ENCODE measurements around the gene RAET1G.
"Not testable (repeated sequence)": the region's sequence is repeated elsewhere in the genome, so short reads cannot be mapped to it uniquely, and the experiment has no call there.

Gene RAET1G

GRCh38 chr6:149940672-149940982 is 17.7 kb upstream of the RAET1G start:
- Histone ChIP-seq H3K79me2 (ENCODE audit: control insufficient read depth, insufficient read depth, low read length, unreplicated experiment) (no peaks in the 10 kb centered on the region), H2AFZ (ENCODE audit: low read length, unreplicated experiment) (no peak overlapping the region), H3K27ac (ENCODE audit: low read depth, low read length) (no peak overlapping the region), H3K4me3 (ENCODE audit: low read depth, low read length) (no peak overlapping the region), H3K4me1 (ENCODE audit: control insufficient read depth, insufficient read depth, low read length, unreplicated experiment) (peaks cover 8% of the 10 kb centered on the region), H3K36me3 (ENCODE audit: insufficient read depth, low read length) (no peaks in the 10 kb centered on the region), H3K27me3 (ENCODE audit: insufficient read depth, low read length) (peaks cover 28% of the 10 kb centered on the region)

GRCh38 chr6:149939909-149940671 is 17.2 kb upstream of the RAET1G start:
- Histone ChIP-seq H3K4me1 (ENCODE audit: control insufficient read depth, insufficient read depth, low read length, unreplicated experiment) (peaks cover 8% of the 10 kb centered on the region), H3K27me3 (ENCODE audit: insufficient read depth, low read length) (peaks cover 28% of the 10 kb centered on the region), H2AFZ (ENCODE audit: low read length, unreplicated experiment) (no peak overlapping the region), H3K79me2 (ENCODE audit: control insufficient read depth, insufficient read depth, low read length, unreplicated experiment) (no peaks in the 10 kb centered on the region), H3K27ac (ENCODE audit: low read depth, low read length) (no peak overlapping the region), H3K36me3 (ENCODE audit: insufficient read depth, low read length) (no peaks in the 10 kb centered on the region), H3K4me3 (ENCODE audit: low read depth, low read length) (no peak overlapping the region)

GRCh38 chr6:149939356-149939648 is 16.4 kb upstream of the RAET1G start:
- H3K4me3 ChIP-seq (ENCODE audit: low read depth, low read length): peak overlapping the region; percentile 81
- no peaks in the 10 kb centered on the region for H3K36me3 ChIP-seq (ENCODE audit: insufficient read depth, low read length)
- no peaks in the 10 kb centered on the region for H3K79me2 ChIP-seq (ENCODE audit: control insufficient read depth, insufficient read depth, low read length, unreplicated experiment)
- H3K4me1 ChIP-seq (ENCODE audit: control insufficient read depth, insufficient read depth, low read length, unreplicated experiment): peaks cover 8% of the 10 kb centered on the region
- peaks cover 28% of the 10 kb centered on the region for H3K27me3 ChIP-seq (ENCODE audit: insufficient read depth, low read length)
- no peak overlapping the region for H2AFZ ChIP-seq (ENCODE audit: low read length, unreplicated experiment)
- no peak overlapping the region for H3K27ac ChIP-seq (ENCODE audit: low read depth, low read length)

- peaks cover 28% of the 10 kb centered on the region for H3K27me3 ChIP-seq (ENCODE audit: insufficient read depth, low read length)
- H3K4me3 ChIP-seq (ENCODE audit: low read depth, low read length): peak overlapping the region; percentile 81
- H3K27ac ChIP-seq (ENCODE audit: low read depth, low read length): no peak overlapping the region
- H2AFZ ChIP-seq (ENCODE audit: low read length, unreplicated experiment): peak overlapping the region; percentile 64
- no peaks in the 10 kb centered on the region for H3K36me3 ChIP-seq (ENCODE audit: insufficient read depth, low read length)
- peaks cover 8% of the 10 kb centered on the region for H3K4me1 ChIP-seq (ENCODE audit: control insufficient read depth, insufficient read depth, low read length, unreplicated experiment)
- H3K79me2 ChIP-seq (ENCODE audit: control insufficient read depth, insufficient read depth, low read length, unreplicated experiment): no peaks in the 10 kb centered on the region
These were observed 15.8 kb upstream of the RAET1G start for GRCh38 chr6:149938571-149939355.

GRCh38 chr6:149938013-149938570 is 15.2 kb upstream of the RAET1G start:
- not testable (repeated sequence) for H3K36me3 ChIP-seq (ENCODE audit: insufficient read depth, low read length); H3K27ac ChIP-seq (ENCODE audit: low read depth, low read length); H3K4me1 ChIP-seq (ENCODE audit: control insufficient read depth, insufficient read depth, low read length, unreplicated experiment); H3K79me2 ChIP-seq (ENCODE audit: control insufficient read depth, insufficient read depth, low read length, unreplicated experiment)
- H3K4me3 ChIP-seq (ENCODE audit: low read depth, low read length): peak overlapping the region; percentile 81
- peak overlapping the region; percentile 64 for H2AFZ ChIP-seq (ENCODE audit: low read length, unreplicated experiment)
- peaks cover 28% of the 10 kb centered on the region for H3K27me3 ChIP-seq (ENCODE audit: insufficient read depth, low read length)

- H3K4me3 ChIP-seq (ENCODE audit: low read depth, low read length): no peak overlapping the region
These were observed 13.8 kb upstream of the RAET1G start for GRCh38 chr6:149936743-149937142.

GRCh38 chr6:149935668-149936067 is 12.7 kb upstream of the RAET1G start:
- Histone ChIP-seq H3K4me1 (ENCODE audit: control insufficient read depth, insufficient read depth, low read length, unreplicated experiment) (peaks cover 8% of the 10 kb centered on the region), H3K36me3 (ENCODE audit: insufficient read depth, low read length) (no peaks in the 10 kb centered on the region), H3K27me3 (ENCODE audit: insufficient read depth, low read length) (peaks cover 35% of the 10 kb centered on the region), H3K4me3 (ENCODE audit: low read depth, low read length) (no peak overlapping the region), H3K79me2 (ENCODE audit: control insufficient read depth, insufficient read depth, low read length, unreplicated experiment) (no peaks in the 10 kb centered on the region), H3K27ac (ENCODE audit: low read depth, low read length) (no peak overlapping the region), H2AFZ (ENCODE audit: low read length, unreplicated experiment) (no peak overlapping the region)

More at GRCh38 chr6:149936743-149937142, 13.8 kb upstream of the RAET1G start:
- no peaks in the 10 kb centered on the region for H3K79me2 ChIP-seq (ENCODE audit: control insufficient read depth, insufficient read depth, low read length, unreplicated experiment)
- no peak overlapping the region for H3K27ac ChIP-seq (ENCODE audit: low read depth, low read length)
- no peak overlapping the region for H2AFZ ChIP-seq (ENCODE audit: low read length, unreplicated experiment)
- peaks cover 8% of the 10 kb centered on the region for H3K4me1 ChIP-seq (ENCODE audit: control insufficient read depth, insufficient read depth, low read length, unreplicated experiment)
- H3K27me3 ChIP-seq (ENCODE audit: insufficient read depth, low read length): peaks cover 28% of the 10 kb centered on the region
- no peaks in the 10 kb centered on the region for H3K36me3 ChIP-seq (ENCODE audit: insufficient read depth, low read length)

GRCh38 chr6:149935246-149935645 is 12.3 kb upstream of the RAET1G start:
- Histone ChIP-seq H3K79me2 (ENCODE audit: control insufficient read depth, insufficient read depth, low read length, unreplicated experiment) (no peaks in the 10 kb centered on the region), H3K27ac (ENCODE audit: low read depth, low read length) (no peak overlapping the region), H2AFZ (ENCODE audit: low read length, unreplicated experiment) (no peak overlapping the region), H3K27me3 (ENCODE audit: insufficient read depth, low read length) (peaks cover 37% of the 10 kb centered on the region), H3K36me3 (ENCODE audit: insufficient read depth, low read length) (no peaks in the 10 kb centered on the region), H3K4me1 (ENCODE audit: control insufficient read depth, insufficient read depth, low read length, unreplicated experiment) (peaks cover 8% of the 10 kb centered on the region), H3K4me3 (ENCODE audit: low read depth, low read length) (no peak overlapping the region)

- peaks cover 40% of the 10 kb centered on the region for H3K27me3 ChIP-seq (ENCODE audit: insufficient read depth, low read length)
- no peak overlapping the region for H2AFZ ChIP-seq (ENCODE audit: low read length, unreplicated experiment)
- no peak overlapping the region for H3K4me3 ChIP-seq (ENCODE audit: low read depth, low read length)
- no peak overlapping the region for H3K27ac ChIP-seq (ENCODE audit: low read depth, low read length)
- H3K36me3 ChIP-seq (ENCODE audit: insufficient read depth, low read length): no peaks in the 10 kb centered on the region
- H3K79me2 ChIP-seq (ENCODE audit: control insufficient read depth, insufficient read depth, low read length, unreplicated experiment): no peaks in the 10 kb centered on the region
- H3K4me1 ChIP-seq (ENCODE audit: control insufficient read depth, insufficient read depth, low read length, unreplicated experiment): peaks cover 7% of the 10 kb centered on the region
These were observed 11.6 kb upstream of the RAET1G start for GRCh38 chr6:149934249-149935156.

- H3K4me3 ChIP-seq (ENCODE audit: low read depth, low read length): no peak overlapping the region
- H3K27ac ChIP-seq (ENCODE audit: low read depth, low read length): no peak overlapping the region
- no peaks in the 10 kb centered on the region for H3K79me2 ChIP-seq (ENCODE audit: control insufficient read depth, insufficient read depth, low read length, unreplicated experiment)
- no peaks in the 10 kb centered on the region for H3K4me1 ChIP-seq (ENCODE audit: control insufficient read depth, insufficient read depth, low read length, unreplicated experiment)
- peaks cover 42% of the 10 kb centered on the region for H3K27me3 ChIP-seq (ENCODE audit: insufficient read depth, low read length)
- no peak overlapping the region for H2AFZ ChIP-seq (ENCODE audit: low read length, unreplicated experiment)
- H3K36me3 ChIP-seq (ENCODE audit: insufficient read depth, low read length): no peaks in the 10 kb centered on the region
These were observed 10.5 kb upstream of the RAET1G start for GRCh38 chr6:149933461-149933860.

Data from ACC112 (cell line).